CD4-positive, CD25-positive, alpha-beta regulatory T cell (primary cell): ENCODE results near the gene CPNE5. TPM values are rescaled to one million over a fixed set of nuclear protein-coding genes. Genes with fewer than 3 reads are reported as not detected.

ENCODE experiments used
- ATAC-seq, 2 donors: fragments of 150-1000 bp; cut with Tn5 transposase; one replicate each; pipeline ENCODE4 v1.10.0; 2021; ENCODE audit warnings: low read depth in 2 of 2, moderate number of reproducible peaks in 2 of 2, moderate library complexity in 1 of 2
- DNase-seq, 3 donors: peaks; one replicate each; pipeline versions ENCODE4 v3.0.0 to v3.0.0-alpha.2; 2012 to 2022; ENCODE audit warnings: mixed read lengths in 1 of 3
- H3K27ac ChIP-seq: one replicate; pipeline ENCODE4 v1.7.0; 2013; ENCODE audit warnings: mild to moderate bottlenecking, low read length; ENCODE audit not compliant: insufficient read depth, poor library complexity, severe bottlenecking
- H3K27me3 ChIP-seq: one replicate; pipeline ENCODE4 v1.7.0; 2013; ENCODE audit warnings: low read length; ENCODE audit not compliant: control insufficient read depth, insufficient read depth
- H3K36me3 ChIP-seq: one replicate; pipeline ENCODE4 v1.7.0; 2013; ENCODE audit warnings: mild to moderate bottlenecking, low read length, moderate library complexity; ENCODE audit not compliant: control insufficient read depth, insufficient read depth
- H3K4me1 ChIP-seq: 2 replicates; pipeline ENCODE4 v1.7.0; 2013; ENCODE audit warnings: mild to moderate bottlenecking, low read length; ENCODE audit not compliant: insufficient read depth, control insufficient read depth, poor library complexity, severe bottlenecking
- H3K4me3 ChIP-seq: one replicate; pipeline ENCODE4 v1.7.0; 2013; ENCODE audit warnings: low read depth, mild to moderate bottlenecking, low read length, moderate library complexity
- H3K9me3 ChIP-seq, 2 experiments: 1 replicate in 1 of 2; 2 replicates in 1 of 2; pipeline ENCODE4 v1.7.0; 2013; ENCODE audit warnings: low read length in 2 of 2, mild to moderate bottlenecking in 1 of 2, moderate library complexity in 1 of 2; ENCODE audit not compliant: control insufficient read depth in 2 of 2
- H3K27ac Mint-ChIP-seq, 3 donors: one replicate each; pipeline ENCODE4 v1.8.0; 2020 to 2022; ENCODE audit warnings: mild to moderate bottlenecking in 3 of 3, mixed read lengths in 3 of 3, moderate library complexity in 2 of 3
- H3K27me3 Mint-ChIP-seq: one replicate; pipeline ENCODE4 v1.8.0; 2022; ENCODE audit warnings: mild to moderate bottlenecking, mixed read lengths
- H3K36me3 Mint-ChIP-seq: one replicate; pipeline ENCODE4 v1.8.0; 2020; ENCODE audit warnings: mixed read lengths
- H3K4me1 Mint-ChIP-seq, 4 donors: one replicate each; pipeline ENCODE4 v1.8.0; 2020 to 2022; ENCODE audit warnings: mixed read lengths in 4 of 4, mild to moderate bottlenecking in 1 of 4
- H3K4me3 Mint-ChIP-seq, 4 donors: one replicate each; pipeline ENCODE4 v1.8.0; 2020 to 2022; ENCODE audit warnings: mild to moderate bottlenecking in 4 of 4, mixed read lengths in 4 of 4, moderate library complexity in 3 of 4
- H3K9me3 Mint-ChIP-seq, 7 donors: one replicate each; pipeline ENCODE4 v1.8.0; 2020 to 2022; ENCODE audit warnings: mixed read lengths in 7 of 7, mild to moderate bottlenecking in 3 of 7, moderate library complexity in 2 of 7
- polyA plus RNA-seq, 4 donors: library from polyadenylated mRNA; unstranded; fragments of 300-500 nt; fragmentation: Illumina TruSeq; gene quantifications; one replicate each; pipeline ENCODE4 v1.2.3, GENCODE V29; 2021
- total RNA-seq: library from RNA; stranded (reverse); gene quantifications from one replicate; pipeline ENCODE4 v1.2.3, GENCODE V29; 2022

The CPNE5 gene
- total and polyA plus RNA-seq, 5 donors from 2014 or later: 0.16 to 4.3 (median 0.83) TPM

GRCh38 chr6:36734486-36735060, 104.7 kb downstream of the CPNE5 start:
- ATAC-seq (no peak), DNase-seq (no peak)
- Mint-ChIP-seq H3K9me3 (no peaks in the 10 kb centered on the region), H3K4me3 (peak overlapping the region in 1 of 4 donors; percentile 61), H3K4me1 (peaks cover 0 to 7% (median 4%) of the 10 kb centered on the region in 4 donors), H3K27ac (peak overlapping the region; percentile 30 to 82 (median 38)), H3K36me3 (no peaks in the 10 kb centered on the region), H3K27me3 (no peaks in the 10 kb centered on the region)
- Histone ChIP-seq H3K4me1 (no peaks in the 10 kb centered on the region), H3K4me3 (no peak overlapping the region), H3K36me3 (no peaks in the 10 kb centered on the region), H3K27ac (no peak overlapping the region), H3K27me3 (no peaks in the 10 kb centered on the region), H3K9me3 (no peaks in the 10 kb centered on the region)

- Mint-ChIP-seq H3K27ac (no peak overlapping the region), H3K4me1 (peaks cover 0 to 7% (median 5%) of the 10 kb centered on the region in 4 donors), H3K9me3 (no peaks in the 10 kb centered on the region), H3K27me3 (no peaks in the 10 kb centered on the region), H3K36me3 (no peaks in the 10 kb centered on the region), H3K4me3 (no peak overlapping the region)
- DNase-seq (no peak), ATAC-seq (no peak)
- no peaks in the 10 kb centered on the region for H3K4me1 ChIP-seq
- H3K36me3 ChIP-seq: no peaks in the 10 kb centered on the region
- H3K27ac ChIP-seq: no peak overlapping the region
- no peak overlapping the region for H3K4me3 ChIP-seq
- H3K27me3 ChIP-seq: no peaks in the 10 kb centered on the region
- no peaks in the 10 kb centered on the region for H3K9me3 ChIP-seq
Observed at GRCh38 chr6:36733300-36733699, 105.9 kb downstream of the CPNE5 start.

GRCh38 chr6:36731622-36732310, 107.5 kb downstream of the CPNE5 start:
- Mint-ChIP-seq H3K27me3 (no peaks in the 10 kb centered on the region), H3K27ac (no peak overlapping the region), H3K36me3 (no peaks in the 10 kb centered on the region), H3K4me3 (no peak overlapping the region), H3K4me1 (peaks cover 0 to 13% (median 10%) of the 10 kb centered on the region in 4 donors), H3K9me3 (no peaks in the 10 kb centered on the region)
- ATAC-seq (no peak), DNase-seq (no peak)
- Histone ChIP-seq H3K9me3 (no peaks in the 10 kb centered on the region), H3K36me3 (no peaks in the 10 kb centered on the region), H3K27me3 (no peaks in the 10 kb centered on the region), H3K4me1 (no peaks in the 10 kb centered on the region), H3K4me3 (no peak overlapping the region), H3K27ac (no peak overlapping the region)

GRCh38 chr6:36730424-36731380, 108.5 kb downstream of the CPNE5 start:
- Mint-ChIP-seq H3K27ac (peak overlapping the region in 1 of 3 donors; percentile 43), H3K4me3 (no peak overlapping the region)

GRCh38 chr6:36729161-36729524, 110.1 kb downstream of the CPNE5 start:
- Mint-ChIP-seq H3K27ac (no peak overlapping the region), H3K9me3 (no peaks in the 10 kb centered on the region), H3K36me3 (no peaks in the 10 kb centered on the region), H3K27me3 (no peaks in the 10 kb centered on the region), H3K4me1 (peaks cover 0 to 7% (median 6%) of the 10 kb centered on the region in 4 donors), H3K4me3 (no peak overlapping the region)
- H3K9me3 ChIP-seq: no peaks in the 10 kb centered on the region
- H3K4me1 ChIP-seq: no peaks in the 10 kb centered on the region
- no peak overlapping the region for H3K4me3 ChIP-seq
- no peak for DNase-seq
- ATAC-seq: no peak
- H3K36me3 ChIP-seq: no peaks in the 10 kb centered on the region
- H3K27me3 ChIP-seq: no peaks in the 10 kb centered on the region
- no peak overlapping the region for H3K27ac ChIP-seq

More at GRCh38 chr6:36730424-36731380, 108.5 kb downstream of the CPNE5 start:
- H3K36me3 ChIP-seq: no peaks in the 10 kb centered on the region
- no peaks in the 10 kb centered on the region for H3K9me3 ChIP-seq
- H3K9me3 Mint-ChIP-seq: no peaks in the 10 kb centered on the region
- ATAC-seq: no peak
- H3K4me3 ChIP-seq: no peak overlapping the region
- H3K4me1 ChIP-seq: no peaks in the 10 kb centered on the region
- H3K27me3 Mint-ChIP-seq: no peaks in the 10 kb centered on the region
- no peaks in the 10 kb centered on the region for H3K27me3 ChIP-seq
- H3K27ac ChIP-seq: no peak overlapping the region
- peaks cover 0 to 13% (median 10%) of the 10 kb centered on the region in 4 donors for H3K4me1 Mint-ChIP-seq
- no peak for DNase-seq
- H3K36me3 Mint-ChIP-seq: no peaks in the 10 kb centered on the region

- no peaks in the 10 kb centered on the region for H3K9me3 Mint-ChIP-seq
Observed at GRCh38 chr6:36728289-36729160, 110.7 kb downstream of the CPNE5 start.

GRCh38 chr6:36727505-36728021, 111.7 kb downstream of the CPNE5 start:
- H3K27ac ChIP-seq: no peak overlapping the region
- H3K4me1 Mint-ChIP-seq: peaks cover 0 to 7% (median 6%) of the 10 kb centered on the region in 4 donors
- H3K27ac Mint-ChIP-seq: peak overlapping the region in 2 of 3 donors; percentile 1 to 11
- no peaks in the 10 kb centered on the region for H3K4me1 ChIP-seq
- no peaks in the 10 kb centered on the region for H3K9me3 Mint-ChIP-seq
- no peak overlapping the region for H3K4me3 Mint-ChIP-seq
- no peaks in the 10 kb centered on the region for H3K27me3 Mint-ChIP-seq
- no peaks in the 10 kb centered on the region for H3K27me3 ChIP-seq
- H3K9me3 ChIP-seq: no peaks in the 10 kb centered on the region
- DNase-seq (peak in 1 of 3 donors; percentile 20), ATAC-seq (peak in 1 of 2 donors; percentile 3)
- H3K4me3 ChIP-seq: no peak overlapping the region
- H3K36me3 Mint-ChIP-seq: no peaks in the 10 kb centered on the region
- H3K36me3 ChIP-seq: no peaks in the 10 kb centered on the region

More at GRCh38 chr6:36728289-36729160, 110.7 kb downstream of the CPNE5 start:
- Histone ChIP-seq H3K27me3 (no peaks in the 10 kb centered on the region), H3K4me1 (no peaks in the 10 kb centered on the region), H3K36me3 (no peaks in the 10 kb centered on the region), H3K27ac (no peak overlapping the region), H3K4me3 (no peak overlapping the region), H3K9me3 (no peaks in the 10 kb centered on the region)
- H3K36me3 Mint-ChIP-seq: no peaks in the 10 kb centered on the region
- peaks cover 0 to 7% (median 6%) of the 10 kb centered on the region in 4 donors for H3K4me1 Mint-ChIP-seq
- no peaks in the 10 kb centered on the region for H3K27me3 Mint-ChIP-seq
- no peak overlapping the region for H3K4me3 Mint-ChIP-seq
- H3K27ac Mint-ChIP-seq: peak overlapping the region in 1 of 3 donors; percentile 25
- DNase-seq (no peak), ATAC-seq (no peak)
